Liver (tissue), 3 donors: Measurements from ENCODE around the gene TTBK1.

Experiments
- CTCF ChIP-seq: fragments of 150-350 bp; IDR thresholded peaks from 2 replicates; pipeline ENCODE4 v1.5.1; 2017; ENCODE audit warnings: improper control_type of control experiment, low read depth, low read length; ENCODE audit not compliant: missing input control
- FOXA2 ChIP-seq: IDR thresholded peaks from 2 replicates; pipeline ENCODE4 v1.6.1; 2016; ENCODE audit warnings: antibody characterized with exemption
- GABPA ChIP-seq, 2 donors: IDR thresholded peaks in 1 of 2; conservative IDR thresholded peaks in 1 of 2; 2 replicates each; pipeline ENCODE4 v1.6.1; 2016; ENCODE audit warnings: antibody characterized with exemption in 2 of 2, mild to moderate bottlenecking in 1 of 2, moderate library complexity in 1 of 2
- HNF4A ChIP-seq, 2 donors: conservative IDR thresholded peaks; 2 replicates each; pipeline ENCODE4 v1.6.1; 2016; ENCODE audit warnings: antibody characterized with exemption in 2 of 2, mild to moderate bottlenecking in 2 of 2
- NR2F2 ChIP-seq: IDR thresholded peaks from 2 replicates; pipeline ENCODE4 v1.6.1; 2016; ENCODE audit warnings: antibody characterized with exemption
- YY1 ChIP-seq: IDR thresholded peaks from 2 replicates; pipeline ENCODE4 v1.6.1; 2016; ENCODE audit warnings: antibody characterized with exemption, mild to moderate bottlenecking
- TF ChIP-seq, protein P1 (sequence below): IDR thresholded peaks from 2 replicates; pipeline ENCODE4 v1.6.1; 2016; ENCODE audit warnings: antibody characterized with exemption
- donor health status: healthy.
- donor health status: healthy.

GRCh38 chr6:43287717-43288679 lies 44.7 kb downstream of the TTBK1 start:
- TF ChIP-seq CTCF (no peak), NR2F2 (no peak), FOXA2 (no peak), HNF4A (conservative IDR thresholded peaks at IDR 0.05) (no peak), GABPA (IDR thresholded peaks at IDR 0.05 in 1 of 2, conservative IDR thresholded peaks at IDR 0.05 in 1 of 2) (no peak), YY1 (no peak)
- TF ChIP-seq, protein P1, sequence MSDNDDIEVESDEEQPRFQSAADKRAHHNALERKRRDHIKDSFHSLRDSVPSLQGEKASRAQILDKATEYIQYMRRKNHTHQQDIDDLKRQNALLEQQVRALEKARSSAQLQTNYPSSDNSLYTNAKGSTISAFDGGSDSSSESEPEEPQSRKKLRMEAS, result no peak
